GM18909 (cell line): ENCODE measurements around the gene CWC22.
"Not testable (repeated sequence)": the region's sequence is repeated elsewhere in the genome, so short reads cannot be mapped to it uniquely, and the experiment has no call there.

ENCODE experiments used
- ATAC-seq: cut with Tn5 transposase; IDR thresholded peaks from one replicate; pipeline ENCODE4 v1.9.1; 2021; ENCODE audit warnings: mild to moderate bottlenecking; ENCODE audit not compliant: unreplicated experiment, poor library complexity

Gene CWC22

DNA sequence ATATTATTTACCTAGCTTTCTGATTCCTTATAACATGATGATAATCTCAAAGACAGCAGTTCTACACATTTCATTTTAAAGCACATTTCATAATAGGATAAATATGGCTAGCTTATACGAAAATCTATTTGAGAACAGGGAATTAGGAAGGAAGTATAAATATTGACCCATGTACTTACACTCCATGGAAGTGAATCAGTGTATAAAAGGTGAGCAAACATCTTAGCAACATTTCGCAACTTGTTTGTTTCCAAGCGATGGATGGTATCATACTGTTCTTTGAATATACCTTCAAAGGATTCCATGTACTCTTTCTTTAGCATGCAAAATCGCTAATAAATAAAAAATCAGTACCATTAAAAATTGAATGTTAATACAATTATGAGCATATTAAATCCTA, 53.1 kb downstream of the CWC22 start:
- no peak for ATAC-seq

DNA sequence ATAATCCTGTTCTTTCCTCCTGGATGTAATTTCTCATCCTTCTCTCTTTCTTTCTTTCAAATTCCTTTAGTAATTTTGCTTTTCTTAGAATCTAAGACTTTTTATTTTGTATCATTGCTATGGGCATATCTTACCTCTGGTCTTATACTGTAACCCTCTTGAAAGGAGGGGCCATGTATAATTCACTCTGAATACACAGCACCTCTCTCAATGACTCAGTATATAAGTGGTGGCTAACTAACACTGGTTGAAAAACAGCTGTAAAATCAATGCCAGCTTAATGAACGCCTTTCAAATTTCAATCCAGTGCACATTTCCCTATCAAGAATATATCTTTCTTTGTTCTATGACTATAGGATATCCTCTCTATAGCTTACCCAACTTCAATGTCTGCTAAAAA, 53.7 kb downstream of the CWC22 start:
- ATAC-seq = no peak

DNA sequence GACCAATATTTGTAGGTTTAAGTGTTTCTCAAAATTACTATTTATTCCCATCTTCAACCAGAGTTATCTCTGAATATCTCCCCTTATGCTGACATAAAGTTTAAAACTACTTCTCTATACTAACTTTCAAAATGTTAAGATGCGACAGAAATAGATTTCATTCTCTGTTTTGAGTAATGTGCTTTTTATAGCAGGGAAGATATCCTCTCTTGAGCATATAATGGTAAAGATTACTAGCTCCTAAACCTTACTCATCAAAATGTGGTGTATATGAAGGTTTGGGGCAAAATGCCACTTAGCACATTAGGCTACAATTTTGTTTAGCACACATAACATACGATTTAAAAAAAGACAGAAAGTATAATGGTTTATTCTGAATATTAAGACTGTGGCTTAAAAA, 54.4 kb downstream of the CWC22 start:
- ATAC-seq = no peak

DNA sequence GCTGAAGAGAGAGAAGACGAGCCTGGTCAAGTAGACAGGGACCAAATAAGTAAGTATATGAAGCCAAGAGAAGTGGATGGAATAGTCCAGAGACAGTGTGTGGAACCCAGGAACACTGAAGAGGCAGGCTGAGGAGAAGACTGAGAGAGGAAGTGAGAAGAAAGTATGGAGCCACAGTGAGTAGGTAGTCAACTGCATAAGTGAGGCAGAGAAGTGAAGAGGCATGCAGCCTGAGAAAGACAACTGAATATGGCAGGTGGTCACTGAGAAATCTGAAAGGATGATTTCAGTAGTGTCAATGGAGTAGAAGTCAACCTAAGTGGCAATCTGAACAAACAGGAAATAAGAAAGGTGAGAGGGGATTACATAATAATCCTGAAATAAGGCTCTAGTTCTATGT, 55.4 kb downstream of the CWC22 start:
- ATAC-seq = peak; percentile 66

DNA sequence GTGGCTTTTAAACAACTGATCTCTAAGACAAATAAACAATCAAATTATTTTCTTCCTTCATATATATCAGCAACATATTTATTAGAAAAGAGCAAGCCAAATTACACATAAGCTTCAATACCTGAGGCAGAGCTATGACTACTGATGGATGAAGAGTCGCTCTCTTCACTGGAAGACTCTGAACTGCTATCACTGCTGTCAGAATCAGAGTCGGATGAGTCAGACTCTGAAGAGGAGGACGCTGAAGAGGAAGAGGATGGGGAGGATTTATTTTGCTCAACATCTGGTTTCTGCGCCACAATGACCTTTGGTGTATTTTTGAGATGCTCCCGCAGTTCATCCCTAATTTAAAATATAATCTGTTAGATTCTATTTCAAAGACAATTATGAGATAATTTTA, 56.7 kb downstream of the CWC22 start:
- no peak for ATAC-seq

DNA sequence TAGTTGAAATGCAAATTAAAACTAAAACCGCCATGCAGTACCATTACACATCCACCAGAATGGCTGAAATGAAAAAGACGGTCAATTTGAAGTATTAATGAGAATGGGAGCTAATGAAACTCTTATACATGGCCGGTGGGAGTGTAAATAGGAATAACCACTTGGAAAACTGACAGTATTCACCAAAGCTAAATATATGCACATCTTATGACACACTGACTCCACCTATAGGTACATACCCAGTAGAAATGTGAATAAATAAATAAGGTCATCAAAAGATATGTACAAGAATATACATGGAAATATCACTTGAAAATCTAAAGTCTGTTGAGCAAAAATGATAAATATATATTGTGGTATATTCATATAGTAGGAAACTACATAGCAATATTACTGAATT, 57.7 kb downstream of the CWC22 start:
- ATAC-seq = no peak

DNA sequence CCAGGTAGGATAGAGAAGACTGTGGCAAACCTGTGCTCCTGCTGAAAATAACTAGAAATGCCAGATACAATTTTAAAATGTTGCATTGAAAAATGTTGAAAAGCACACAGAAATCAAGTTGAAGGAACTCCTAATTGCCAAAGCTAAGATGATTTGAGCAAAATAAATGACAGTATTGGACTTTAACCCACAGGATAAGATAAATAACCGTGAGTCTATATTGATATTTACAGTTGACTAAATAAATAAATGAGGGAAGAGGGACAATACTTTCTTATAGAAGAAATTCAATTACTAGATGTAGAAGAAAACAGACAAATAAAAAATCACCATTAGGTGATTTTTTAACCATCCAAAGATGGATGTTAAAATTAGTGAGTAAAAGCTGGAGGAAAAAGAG, 59.0 kb downstream of the CWC22 start:
- ATAC-seq = no peak

DNA sequence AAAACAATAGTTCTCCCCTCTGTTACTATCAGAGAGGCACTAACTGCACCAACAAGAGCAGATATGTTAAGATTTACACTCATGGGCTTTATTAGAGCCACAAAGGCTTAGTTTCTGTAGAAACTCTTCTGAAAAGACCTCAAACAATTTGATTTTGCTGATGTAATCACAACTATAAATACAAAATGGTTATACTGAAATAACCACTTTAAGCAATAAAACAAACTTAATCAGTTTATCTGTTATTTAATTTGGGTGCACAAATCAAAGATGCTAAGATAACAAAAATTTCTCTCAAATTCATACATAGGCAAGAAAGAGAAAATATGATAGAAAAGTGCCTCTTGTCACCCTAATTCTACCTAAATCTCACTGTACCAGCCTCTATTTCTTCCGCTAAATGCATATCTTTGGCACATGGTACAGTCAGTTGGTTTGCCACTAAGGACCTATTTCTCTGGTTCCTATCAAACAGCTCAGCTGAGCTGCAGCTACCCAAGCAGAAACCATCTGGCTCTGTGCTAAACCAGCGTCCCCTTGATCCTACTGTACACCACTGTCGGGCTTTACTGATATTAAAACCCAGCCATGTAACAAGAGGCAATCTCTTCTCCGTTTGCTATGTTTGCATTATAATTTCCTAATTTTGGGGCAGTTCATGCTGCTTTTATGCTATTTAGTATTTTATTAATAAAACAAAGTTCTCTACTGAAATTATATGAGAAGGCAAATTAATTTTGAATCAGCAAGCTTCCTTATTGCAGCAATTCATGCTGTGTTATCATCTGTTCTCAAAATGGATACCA, 60.1 kb downstream of the CWC22 start:
- ATAC-seq = no peak

DNA sequence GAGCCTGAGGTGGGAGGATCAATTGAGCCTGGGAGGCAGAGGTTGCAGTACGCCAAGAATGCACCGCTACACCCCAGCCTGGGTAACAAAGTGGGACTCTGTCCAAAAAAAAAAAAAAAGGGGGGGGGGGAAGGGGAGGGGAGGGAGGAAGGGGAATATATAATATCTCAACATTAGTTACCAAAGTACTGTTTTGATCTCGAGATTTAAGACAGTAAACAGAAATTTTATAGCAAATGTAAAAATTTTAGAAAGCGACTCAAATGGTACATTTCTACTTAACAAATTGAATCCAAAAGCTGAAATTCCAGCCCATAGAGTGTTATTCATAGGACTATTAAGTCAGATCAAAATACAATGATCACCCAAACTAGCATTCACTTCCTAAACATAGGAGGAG, 60.8 kb downstream of the CWC22 start:
- ATAC-seq = no peak

DNA sequence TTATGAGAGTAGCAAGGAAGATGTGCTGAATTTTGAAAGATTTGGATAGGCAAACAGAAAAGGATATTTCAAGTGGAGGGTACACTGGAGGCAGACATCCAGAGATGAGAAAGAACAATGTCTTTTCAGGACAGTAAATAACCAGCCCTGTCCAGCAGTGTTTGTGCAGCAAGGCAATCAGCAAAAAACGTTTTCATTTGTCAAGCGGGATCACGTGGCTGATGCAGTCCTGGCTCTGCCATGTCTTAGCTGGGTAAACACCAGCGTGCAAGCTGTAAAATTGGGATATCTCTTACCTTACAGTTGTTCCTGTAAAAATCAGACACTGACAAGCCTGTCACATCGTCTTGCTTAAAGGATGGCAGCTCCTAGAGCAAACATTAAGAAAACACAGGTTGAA, 67.8 kb downstream of the CWC22 start:
- ATAC-seq = no peak

DNA sequence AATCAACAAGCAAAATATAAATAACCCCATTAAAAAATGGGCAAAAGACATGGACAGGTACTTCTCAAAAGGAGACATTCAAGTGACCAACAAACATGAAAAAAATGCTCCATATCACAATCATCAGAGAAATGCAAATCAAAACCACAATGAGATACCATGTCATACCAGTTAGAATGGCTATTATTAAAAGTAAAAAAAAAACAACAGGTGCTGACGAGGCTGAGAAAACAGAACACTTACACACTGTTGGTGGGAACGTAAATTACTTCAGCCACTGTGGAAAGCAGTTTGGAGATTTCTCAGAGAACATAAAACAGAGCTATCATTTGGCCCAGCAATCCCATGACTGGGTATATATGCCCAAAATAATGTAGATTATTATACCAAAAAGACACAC, 69.1 kb downstream of the CWC22 start:
- ATAC-seq = no peak

DNA sequence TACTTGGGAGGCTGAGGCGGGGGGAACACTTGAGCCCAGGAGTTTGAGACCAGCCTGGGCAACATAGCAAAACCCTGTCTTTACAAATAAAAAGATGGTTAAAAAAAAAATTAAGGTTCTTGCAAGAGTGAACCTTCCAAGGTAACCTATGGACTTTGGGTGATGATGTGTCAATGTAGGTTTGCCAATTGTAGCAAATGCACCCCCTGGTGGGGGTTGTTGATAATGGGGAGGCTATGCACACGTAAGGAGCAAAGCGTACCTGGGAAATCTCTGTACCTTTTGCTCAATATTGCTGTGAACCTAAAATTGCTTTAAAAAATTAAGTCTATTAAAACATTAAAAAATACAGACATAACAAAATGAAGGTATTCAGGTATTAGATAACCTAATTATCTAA, 70.4 kb downstream of the CWC22 start:
- peak; percentile 61 for ATAC-seq

DNA sequence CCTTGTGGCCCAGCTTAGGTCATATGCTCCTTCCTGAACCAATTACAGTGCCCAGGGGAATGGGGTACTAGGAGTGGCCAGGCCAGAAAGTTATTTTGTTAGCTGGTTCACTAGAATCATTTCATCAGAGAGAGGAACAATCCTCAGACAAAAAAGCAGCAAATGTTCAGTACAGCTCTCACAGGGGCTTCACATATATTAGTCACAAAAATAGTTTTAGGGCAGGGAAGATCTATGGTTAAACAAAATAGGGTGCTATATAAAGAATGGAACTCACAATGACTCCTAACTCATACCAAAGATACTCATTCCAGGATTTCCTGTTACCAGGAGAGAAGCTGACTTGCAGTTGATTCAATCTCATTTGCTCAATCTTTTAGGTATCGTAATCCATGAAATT, 71.0 kb downstream of the CWC22 start:
- no peak for ATAC-seq

DNA sequence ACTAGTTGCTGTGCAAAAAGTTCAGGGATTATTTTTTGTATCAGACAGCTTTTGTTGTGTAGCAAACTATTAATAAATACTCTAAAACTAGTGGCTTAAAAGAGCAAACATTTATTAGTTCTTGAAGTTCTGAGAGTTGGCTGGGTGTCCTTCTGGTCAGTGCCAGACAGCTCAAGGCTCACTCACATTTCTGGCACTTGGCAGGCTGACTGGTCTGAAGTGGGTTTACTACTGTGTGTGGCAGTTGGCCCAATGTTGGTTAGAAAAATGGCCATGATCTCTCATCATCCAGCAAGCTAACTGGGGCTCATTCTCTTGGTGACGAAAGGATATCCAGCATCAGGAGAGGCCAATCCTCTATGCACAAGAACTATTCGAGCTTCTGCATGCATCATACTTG, 74.3 kb downstream of the CWC22 start:
- ATAC-seq = no peak

DNA sequence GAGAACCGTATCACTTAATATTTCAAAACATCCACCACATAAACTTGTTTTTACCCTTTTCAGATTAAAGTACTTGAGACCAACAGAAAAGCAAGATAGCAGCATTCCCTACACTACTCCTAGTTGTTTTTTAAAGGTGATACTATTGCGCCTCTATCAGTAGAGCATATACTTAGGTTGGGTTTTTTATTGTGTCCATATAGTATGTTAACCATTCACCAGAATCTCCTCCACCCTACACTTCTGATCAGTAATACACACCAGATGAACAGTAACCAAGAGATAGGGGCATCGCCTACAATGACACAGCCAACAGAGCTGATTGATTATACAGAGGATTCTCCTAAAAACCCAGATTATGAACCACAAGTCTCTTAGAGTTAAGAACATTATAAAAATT, 75.6 kb downstream of the CWC22 start:
- ATAC-seq = no peak

DNA sequence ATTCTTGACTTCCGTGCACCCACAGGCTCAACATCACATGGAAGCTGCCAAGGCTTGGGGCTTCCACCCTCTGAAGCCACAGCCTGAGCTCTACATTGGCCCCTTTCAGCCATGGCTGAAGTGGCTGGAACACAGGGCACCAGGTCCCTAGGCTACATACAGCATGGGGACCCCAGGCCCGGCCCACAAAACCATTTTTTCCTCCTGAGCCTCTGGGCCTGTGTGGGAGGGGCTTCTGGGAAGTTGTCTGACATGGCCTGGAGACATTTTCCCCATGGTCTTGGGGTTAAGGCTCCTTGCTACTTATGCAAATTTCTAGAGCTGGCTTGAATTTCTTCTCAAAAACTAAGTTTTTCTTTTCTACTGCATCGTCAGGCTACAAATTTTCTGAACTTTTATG, 77.1 kb downstream of the CWC22 start:
- ATAC-seq = not testable (repeated sequence)

DNA sequence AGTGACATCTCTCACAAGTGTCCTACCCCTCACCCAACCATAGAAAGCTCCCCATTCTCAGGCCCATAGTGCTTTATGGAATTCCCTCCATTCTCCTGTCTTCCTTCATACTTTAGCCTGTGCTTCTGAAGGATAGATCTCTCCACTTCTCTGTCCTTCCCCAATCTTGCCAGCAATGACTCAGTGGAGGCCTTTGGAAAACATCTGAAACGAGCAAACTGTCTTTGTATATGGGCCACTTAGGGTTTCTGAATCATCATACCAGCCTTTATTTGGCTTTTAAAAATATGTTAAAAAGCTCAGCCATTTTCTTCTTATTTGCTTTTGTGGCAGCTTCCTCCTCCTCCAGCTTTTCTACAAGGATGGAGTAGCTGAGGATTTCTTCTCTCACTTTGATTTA, 80.1 kb downstream of the CWC22 start:
- ATAC-seq = no peak

DNA sequence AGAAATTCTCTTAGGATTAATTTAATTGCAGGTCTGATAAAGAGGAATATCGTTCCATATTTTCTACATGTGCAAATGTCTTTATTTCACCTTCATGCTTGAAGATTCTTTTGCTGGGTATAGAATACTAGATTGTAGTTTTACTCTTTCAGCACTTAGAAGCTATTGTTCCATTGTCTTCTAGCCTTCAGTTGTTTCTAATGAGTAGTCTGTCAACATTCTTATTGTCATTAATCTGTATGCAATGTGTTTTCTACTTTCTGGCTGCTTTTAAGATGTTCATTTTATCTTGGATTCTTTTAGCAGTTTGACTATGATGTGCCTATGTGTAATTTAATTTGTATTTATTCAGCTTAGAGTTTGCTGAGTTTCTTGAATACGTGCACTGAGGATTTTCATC, 81.4 kb downstream of the CWC22 start:
- ATAC-seq = no peak

DNA sequence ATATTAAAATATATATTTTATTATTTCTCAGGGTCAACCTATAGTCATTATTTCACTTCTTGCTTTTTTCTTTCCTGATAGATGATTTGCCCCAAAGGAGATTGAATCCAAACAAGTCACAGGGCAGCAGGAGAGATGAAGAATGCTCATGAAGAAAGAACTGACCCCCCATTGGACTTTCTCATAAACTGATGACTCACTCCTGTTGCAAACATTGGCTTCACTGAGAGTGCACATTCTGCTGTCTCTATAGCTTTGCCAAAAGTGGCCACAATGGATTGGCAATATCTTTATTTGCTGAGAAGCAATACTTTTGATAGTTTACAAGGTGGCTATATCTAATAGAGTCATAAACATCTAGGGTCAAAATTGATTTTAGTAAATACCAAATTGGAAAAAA, 89.8 kb downstream of the CWC22 start:
- ATAC-seq = no peak

DNA sequence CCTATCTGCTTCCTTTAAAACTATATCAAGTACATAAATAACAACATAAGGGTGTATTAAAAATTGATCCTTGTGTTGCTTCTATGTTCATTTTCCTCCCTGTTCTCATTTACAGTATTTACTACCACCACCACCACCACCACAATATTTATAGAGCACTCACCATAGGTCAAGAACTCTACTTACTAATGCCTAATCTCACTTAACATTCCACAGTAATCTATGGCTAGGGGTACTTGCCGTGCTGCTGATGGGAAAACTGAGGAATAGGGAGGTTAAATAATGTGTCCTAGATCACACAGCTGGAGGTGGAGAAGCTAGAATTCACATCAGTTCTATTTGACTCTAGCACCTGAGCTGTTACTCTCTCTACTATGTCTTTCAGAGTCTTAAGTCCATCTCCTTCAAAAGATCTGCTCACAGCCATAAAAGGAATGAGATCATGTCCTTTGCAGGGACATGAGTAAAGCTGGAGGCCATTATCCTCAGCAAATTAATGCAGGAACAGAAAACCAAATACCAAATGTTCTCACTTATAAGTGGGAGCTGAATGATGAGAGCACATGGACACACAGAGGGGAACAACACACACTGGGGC, 91.6 kb downstream of the CWC22 start:
- ATAC-seq = no peak

DNA sequence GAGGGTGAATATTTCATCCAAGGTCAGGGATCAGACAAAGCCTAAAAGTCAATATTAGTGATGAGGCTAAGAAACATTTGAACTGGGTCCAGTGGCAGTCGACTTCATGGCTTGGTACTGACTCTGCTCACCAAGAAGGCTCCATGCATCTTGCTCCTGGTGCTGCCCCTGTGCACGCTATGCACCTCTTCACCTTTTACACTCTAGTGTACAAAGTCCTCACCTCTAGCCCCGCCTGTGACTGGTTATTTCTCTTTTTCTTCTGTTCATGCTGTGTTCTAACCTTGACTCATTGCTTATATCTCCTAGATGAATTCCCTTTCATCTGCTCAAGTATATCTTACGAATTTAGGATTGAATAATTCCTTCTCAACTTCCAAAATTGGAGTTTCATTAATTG, 93.3 kb downstream of the CWC22 start:
- ATAC-seq = no peak

DNA sequence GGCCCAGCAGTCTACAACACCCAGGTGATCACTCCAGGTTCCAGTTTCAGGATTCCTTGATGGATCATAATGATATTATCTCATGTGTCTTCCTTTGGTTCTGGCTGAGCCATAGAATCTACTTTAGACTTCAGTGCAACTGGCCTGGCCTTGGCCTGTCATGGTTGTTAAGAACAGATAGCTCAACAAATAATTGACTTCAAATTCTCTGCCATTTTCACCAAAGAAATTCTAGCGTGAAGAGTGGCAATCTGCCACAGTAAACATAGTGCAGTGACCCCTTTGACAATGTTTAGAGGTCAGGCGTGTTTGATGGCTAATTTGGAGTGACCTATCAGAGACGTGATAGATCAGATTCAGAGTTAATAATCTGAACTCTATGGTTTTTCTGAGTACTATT, 95.5 kb downstream of the CWC22 start:
- ATAC-seq = no peak
